Measurements from ENCODE around the gene HSF5. TPM values are rescaled to one million over a fixed set of nuclear protein-coding genes. Genes with fewer than 3 reads are reported as not detected.
A peak's percentile ranks its signal among the peaks of the same experiment; 100 is the strongest.

The HSF5 gene
- polyA plus RNA-seq, 2 of the 4 experiments (the other 2 are of a cell fraction), result not detected

GRCh38 chr17:58390884-58391283 lies 97.3 kb downstream of the HSF5 start:
- no peaks in the 10 kb centered on the region for H3K9me3 ChIP-seq
- H3K4me2 ChIP-seq, result peak overlapping the region; percentile 75
- WGBS (ENCODE audit: missing lambda C conversion rate), result 79% methylated on average over 2 of the region's 2 CpGs
- peaks cover 74% of the 10 kb centered on the region for H3K4me1 ChIP-seq
- no peak for DNase-seq (ENCODE audit: low read depth in 1 of 2, low spot score in 1 of 2)
- ChIA-PET POLR2A (interaction anchor here (1.0 to 1.1 kb wide), 2 partner anchors 26 to 38 kb away, joined by 4 read pairs; partner anchors contain the start of genes RNF43 and SUPT4H1), CTCF (interaction anchor here (0.8 to 5.5 kb wide), 6 partner anchors 12 to 141 kb away, joined by 3 to 24 read pairs (median 3); partner anchors contain the start of genes RNF43 and SUPT4H1)
- TF ChIP-seq EHF (CRISPR knock-in tag; IDR thresholded peaks at IDR 0.05), result no peak
- peak overlapping the region; percentile 71 to 84 for H3K27ac ChIP-seq
- H3K4me3 ChIP-seq, result 0 out of 3 replicates have a peak overlapping the region, but pooled peaks have one; percentile 2
- no peak for FAIRE-seq
- peak; percentile 32 to 39; a peak in 4 of 6 replicates for ATAC-seq

DNA sequence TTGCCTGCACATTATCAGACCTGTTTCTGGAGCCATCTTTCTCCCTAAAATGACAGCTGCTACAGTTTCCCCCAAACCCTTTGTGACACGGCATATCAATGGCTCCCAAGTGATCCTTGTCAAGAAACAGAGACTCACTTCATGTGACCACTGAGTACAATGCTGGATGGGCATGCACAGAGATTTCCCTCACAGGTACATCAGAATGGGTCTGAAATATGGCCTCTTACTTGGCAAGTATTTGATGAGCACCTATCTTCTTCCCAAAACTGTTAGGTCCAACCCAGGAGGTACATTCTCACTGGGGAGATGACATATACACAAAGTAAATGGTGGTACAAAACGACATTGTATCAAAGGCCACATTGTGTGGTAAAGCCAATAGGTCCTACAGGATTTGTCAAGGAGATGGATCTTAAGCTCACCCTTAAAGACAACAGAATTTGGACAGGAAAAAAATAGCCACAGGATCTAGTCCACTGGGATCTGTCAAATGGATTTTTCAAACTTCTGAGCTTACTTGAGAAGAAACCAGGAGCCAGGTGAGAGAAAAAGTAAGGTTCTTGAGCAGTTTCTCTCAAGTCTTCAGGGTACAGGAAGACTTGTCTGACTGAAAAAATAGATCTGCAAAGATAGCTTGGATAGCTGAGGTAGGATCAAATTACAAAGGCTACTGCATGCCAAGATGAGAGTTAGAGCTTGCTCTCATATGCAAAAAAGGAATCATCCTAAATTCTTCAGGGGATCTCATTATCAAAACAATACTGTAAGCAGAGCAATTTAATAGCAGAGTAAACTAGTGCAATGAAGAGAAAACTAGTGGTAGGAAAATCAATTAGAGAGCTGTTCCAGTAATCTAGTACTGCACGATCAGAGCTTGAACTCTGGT lies 99.7 kb downstream of the HSF5 start:
- TF ChIP-seq EP300 (IDR thresholded peaks at IDR 0.05) (no peak), ZC3H11A (IDR thresholded peaks at IDR 0.05) (0 out of 2 replicates have a peak, but pooled peaks have one; percentile 1), MYC (IDR thresholded peaks at IDR 0.05; ENCODE audit: borderline replicate concordance, low read length) (no peak), HDAC2 (IDR thresholded peaks at IDR 0.05) (no peak), ZSCAN20 (CRISPR knock-in tag; IDR thresholded peaks at IDR 0.05) (no peak), NPAS2 (CRISPR knock-in tag; IDR thresholded peaks at IDR 0.05; ENCODE audit: borderline replicate concordance) (no peak), GATA3 (IDR thresholded peaks at IDR 0.05; ENCODE audit: borderline replicate concordance) (0 out of 2 replicates have a peak, but pooled peaks have one; percentile 10)
- peak overlapping the region; percentile 71 to 74 for H3K27ac ChIP-seq
- H3K9me3 ChIP-seq, result no peaks in the 10 kb centered on the region
- H3K4me2 ChIP-seq, result peak overlapping the region; percentile 64
- no peak for DNase-seq (ENCODE audit: low read depth in 1 of 2, low spot score in 1 of 2)
- POLR2A ChIA-PET, result interaction anchor here (2.9 kb wide), 1 partner anchor 36 kb away, joined by 20 read pairs; the partner anchor contains the start of gene SUPT4H1
- FAIRE-seq, result peak; percentile 23
- no peak overlapping the region for H3K4me3 ChIP-seq
- 69% methylated on average over 3 of the region's 3 CpGs for WGBS (ENCODE audit: missing lambda C conversion rate)
- no peak for ATAC-seq
- H3K4me1 ChIP-seq, result peaks cover 81% of the 10 kb centered on the region
- CTCF ChIA-PET, result interaction anchor here (1.2 to 5.5 kb wide), 4 partner anchors 10 to 84 kb away, joined by 3 to 24 read pairs (median 14); partner anchors contain the start of gene RNF43

GRCh38 chr17:58387834-58388233 lies 100.4 kb downstream of the HSF5 start:
- 0% methylated on average over 1 of the region's 1 CpG for WGBS (ENCODE audit: missing lambda C conversion rate)
- Histone ChIP-seq H3K27ac (peak overlapping the region; percentile 71 to 74), H3K4me2 (peak overlapping the region; percentile 64), H3K4me1 (peaks cover 88% of the 10 kb centered on the region), H3K4me3 (no peak overlapping the region), H3K9me3 (no peaks in the 10 kb centered on the region)
- TF ChIP-seq FOSL2 (IDR thresholded peaks at IDR 0.05) (peak; percentile 45; the same call in 1 of the 2 replicates), FOSL2 (CRISPR knock-in tag; IDR thresholded peaks at IDR 0.05) (peak; percentile 33; the same call in 1 of the 2 replicates), GATA3 (IDR thresholded peaks at IDR 0.05; ENCODE audit: borderline replicate concordance) (peak; percentile 97), SMC3 (IDR thresholded peaks at IDR 0.05) (no peak), JUN (IDR thresholded peaks at IDR 0.05) (peak; percentile 64 to 84; a peak in 4 of 5 replicates), EP300 (IDR thresholded peaks at IDR 0.05) (peak; percentile 55 to 75; a peak in 3 of 5 replicates), USF2 (IDR thresholded peaks at IDR 0.05) (no peak), SREBF2 (IDR thresholded peaks at IDR 0.05) (no peak), CEBPB (IDR thresholded peaks at IDR 0.05) (0 out of 4 replicates have a peak, but pooled peaks of 1 of the 2 experiments have one; percentile 18), JUNB (IDR thresholded peaks at IDR 0.05) (peak; percentile 69)
- TF ChIP-seq, protein P1, sequence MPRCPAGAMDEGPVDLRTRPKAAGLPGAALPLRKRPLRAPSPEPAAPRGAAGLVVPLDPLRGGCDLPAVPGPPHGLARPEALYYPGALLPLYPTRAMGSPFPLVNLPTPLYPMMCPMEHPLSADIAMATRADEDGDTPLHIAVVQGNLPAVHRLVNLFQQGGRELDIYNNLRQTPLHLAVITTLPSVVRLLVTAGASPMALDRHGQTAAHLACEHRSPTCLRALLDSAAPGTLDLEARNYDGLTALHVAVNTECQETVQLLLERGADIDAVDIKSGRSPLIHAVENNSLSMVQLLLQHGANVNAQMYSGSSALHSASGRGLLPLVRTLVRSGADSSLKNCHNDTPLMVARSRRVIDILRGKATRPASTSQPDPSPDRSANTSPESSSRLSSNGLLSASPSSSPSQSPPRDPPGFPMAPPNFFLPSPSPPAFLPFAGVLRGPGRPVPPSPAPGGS (IDR thresholded peaks at IDR 0.05), result peak; percentile 61; the same call in 1 of the 3 replicates
- peak in 1 of 2 experiments; percentile 39 for DNase-seq (ENCODE audit: low read depth in 1 of 2, low spot score in 1 of 2)
- FAIRE-seq, result peak; percentile 7
- ATAC-seq, result no peak
- ChIA-PET POLR2A (interaction anchor here (2.9 kb wide), 1 partner anchor 36 kb away, joined by 20 read pairs; the partner anchor contains the start of gene SUPT4H1), CTCF (interaction anchor here (0.6 to 5.5 kb wide), 4 partner anchors 9 to 108 kb away, joined by 3 to 24 read pairs (median 10); partner anchors contain the start of gene RNF43)

Data from A549 (cell line).